Measurements from ENCODE around the gene CHAF1B. TPM values are rescaled to one million over a fixed set of nuclear protein-coding genes. Genes with fewer than 3 reads are reported as not detected.

The CHAF1B gene
- total RNA-seq (2013) = 0.15 TPM
- polyA plus RNA-seq (under 1 TPM in 1 of 3 donors, not detected in 2; 0.24 TPM), polyA minus RNA-seq (under 0.01 and 0.08 TPM in 2 replicates), total RNA-seq (1.2 to 22.8 (median 4.5) reads per million in 11 experiments)

DNA sequence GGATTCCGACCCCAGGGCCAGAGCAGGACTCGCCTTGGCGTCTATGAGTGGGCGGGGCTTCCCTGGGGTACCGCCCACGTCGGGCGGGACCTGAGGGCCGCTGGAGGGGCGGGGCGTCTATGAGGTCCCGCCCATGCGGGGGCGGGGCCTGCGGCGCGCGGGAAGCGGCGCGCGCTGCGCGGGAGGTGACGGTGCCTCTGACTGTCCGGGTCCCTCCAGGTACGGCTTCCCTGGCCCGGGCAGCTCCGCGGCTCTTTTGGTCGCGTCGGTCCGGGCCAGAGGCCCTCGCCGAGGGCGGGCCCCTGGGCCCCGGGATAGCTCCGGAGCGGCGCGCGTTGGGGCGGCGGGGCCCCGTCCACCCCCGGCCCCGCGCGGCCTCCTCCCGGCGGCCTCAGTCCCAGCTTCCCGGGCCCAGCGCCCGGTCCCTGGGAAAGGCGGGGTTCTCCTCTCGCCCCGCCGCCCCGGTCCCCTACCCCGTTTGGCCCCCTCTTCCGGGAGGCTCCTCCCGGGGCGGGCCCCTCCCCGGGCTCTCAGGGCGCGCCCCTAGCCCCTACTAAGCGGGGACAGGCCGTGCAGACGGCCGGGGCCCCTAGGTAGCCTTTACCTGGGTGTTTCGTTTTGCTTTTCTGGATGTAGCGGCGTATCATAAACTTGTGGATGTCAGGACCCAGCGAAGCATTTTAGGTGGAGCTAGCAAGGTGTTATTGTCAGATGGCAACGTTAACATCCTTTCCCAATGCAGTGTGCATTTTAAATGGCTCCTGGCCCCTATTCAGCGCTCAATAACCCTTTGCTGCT lies at the start of gene CHAF1B:
Gene CHAF1B, plus strand, starts transcription at position 160 of the 798 bp plus-strand sequence. CDS start 745 bp downstream, outside the sequence.
- WGBS (ENCODE audit: insufficient coverage) = 2% methylated on average over 73 of the region's 77 CpGs
- Histone ChIP-seq H3K27ac (ENCODE audit: low read depth in 1 of 2, low read length in 2 of 2) (no peak within 1 kb of the TSS), H3K9ac (ENCODE audit: insufficient read depth, low read length, poor library complexity, severe bottlenecking) (peak within 1 kb of the TSS; percentile 63), H3K27me3 (ENCODE audit: control insufficient read depth in 2 of 2, insufficient read depth in 2 of 2, low read length in 2 of 2) (no peaks in the 10 kb centered on the region), H3K4me2 (replicated peaks; ENCODE audit: extremely low read depth, low read length, poor library complexity, severe bottlenecking) (peak within 1 kb of the TSS; percentile 86), H3K4me3 (replicated peaks in 1 of 3; ENCODE audit: low read depth in 2 of 3, low read length in 3 of 3) (peak within 1 kb of the TSS; percentile 23 to 77 (median 57)), H3K79me2 (ENCODE audit: insufficient read depth, low read length) (no peaks in the 10 kb centered on the region), H3K36me3 (replicated peaks in 1 of 2; ENCODE audit: control insufficient read depth in 1 of 2, insufficient read depth in 2 of 2, low read length in 2 of 2) (no peaks in the 10 kb centered on the region), H4K20me1 (ENCODE audit: insufficient read depth, low read length) (no peaks in the 10 kb centered on the region), H3K9me3 (replicated peaks in 1 of 2; ENCODE audit: control insufficient read depth in 1 of 2, insufficient read depth in 1 of 2, low read length in 2 of 2) (no peaks in the 10 kb centered on the region), H2AFZ (ENCODE audit: insufficient read depth, low read depth, low read length, poor library complexity, severe bottlenecking) (peak within 1 kb of the TSS; percentile 93), H3K4me1 (ENCODE audit: control insufficient read depth in 1 of 2, insufficient read depth in 2 of 2, low read length in 2 of 2) (peaks cover 8 to 9% of the 10 kb centered on the region in 2 donors)
- Mint-ChIP-seq H3K4me3 (peak within 1 kb of the TSS; percentile 68 to 80), H3K4me1 (peaks cover 6% of the 10 kb centered on the region), H3K36me3 (peaks cover 2 to 14% of the 10 kb centered on the region in 2 donors), H3K27me3 (ENCODE audit: low read depth in 3 of 3) (peaks cover 0 to 1% (median 0%) of the 10 kb centered on the region in 3 donors), H3K9me3 (peaks cover 0 to 1% (median 0%) of the 10 kb centered on the region in 7 donors), H3K27ac (peak within 1 kb of the TSS in 1 of 7 donors; percentile 80)
- intact Hi-C loops (cut with micrococcal nuclease) = loop anchor here in 1 of 2 donors (10.0 kb wide), 1 partner anchor 1109 kb away; no protein-coding TSS in a partner anchor
- TF ChIP-seq, protein P1, sequence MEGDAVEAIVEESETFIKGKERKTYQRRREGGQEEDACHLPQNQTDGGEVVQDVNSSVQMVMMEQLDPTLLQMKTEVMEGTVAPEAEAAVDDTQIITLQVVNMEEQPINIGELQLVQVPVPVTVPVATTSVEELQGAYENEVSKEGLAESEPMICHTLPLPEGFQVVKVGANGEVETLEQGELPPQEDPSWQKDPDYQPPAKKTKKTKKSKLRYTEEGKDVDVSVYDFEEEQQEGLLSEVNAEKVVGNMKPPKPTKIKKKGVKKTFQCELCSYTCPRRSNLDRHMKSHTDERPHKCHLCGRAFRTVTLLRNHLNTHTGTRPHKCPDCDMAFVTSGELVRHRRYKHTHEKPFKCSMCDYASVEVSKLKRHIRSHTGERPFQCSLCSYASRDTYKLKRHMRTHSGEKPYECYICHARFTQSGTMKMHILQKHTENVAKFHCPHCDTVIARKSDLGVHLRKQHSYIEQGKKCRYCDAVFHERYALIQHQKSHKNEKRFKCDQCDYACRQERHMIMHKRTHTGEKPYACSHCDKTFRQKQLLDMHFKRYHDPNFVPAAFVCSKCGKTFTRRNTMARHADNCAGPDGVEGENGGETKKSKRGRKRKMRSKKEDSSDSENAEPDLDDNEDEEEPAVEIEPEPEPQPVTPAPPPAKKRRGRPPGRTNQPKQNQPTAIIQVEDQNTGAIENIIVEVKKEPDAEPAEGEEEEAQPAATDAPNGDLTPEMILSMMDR (IDR thresholded peaks at IDR 0.05) = no peak
- DNase-seq = peak; percentile 56 to 74 (median 69)

DNA sequence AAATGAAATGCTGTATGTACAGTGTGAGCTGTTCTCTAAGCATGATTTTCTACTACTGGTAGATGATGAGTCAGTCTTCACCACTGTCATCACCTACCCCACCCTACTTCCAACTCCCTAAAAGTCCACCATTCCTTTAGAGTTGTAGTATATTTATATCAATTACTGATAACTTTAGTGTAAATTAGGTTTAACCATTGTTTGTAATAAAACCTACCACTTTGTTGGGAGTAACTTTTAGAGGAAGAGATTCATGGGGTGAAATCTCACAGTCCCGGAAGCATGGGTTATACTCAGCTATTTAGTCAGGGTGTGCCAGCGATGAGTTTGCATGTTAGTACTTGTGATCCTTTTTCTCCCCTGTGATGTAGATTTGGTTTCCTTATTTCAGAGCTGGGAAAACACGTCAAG lies 48.1 kb upstream of the CHAF1B start:
- peak in 1 of 3 donors; percentile 18 for DNase-seq
- H4K20me1 ChIP-seq (ENCODE audit: insufficient read depth, low read length) = peaks cover 98% of the 10 kb centered on the region
- no CpG with 5 or more reads among the region's 3 CpGs for WGBS (ENCODE audit: insufficient coverage)
- no peak overlapping the region for H3K4me3 ChIP-seq (replicated peaks in 1 of 3; ENCODE audit: low read depth in 2 of 3, low read length in 3 of 3)
- no peak overlapping the region for H3K4me2 ChIP-seq (replicated peaks; ENCODE audit: extremely low read depth, low read length, poor library complexity, severe bottlenecking)
- H3K4me3 Mint-ChIP-seq = no peak overlapping the region
- H3K27me3 ChIP-seq (ENCODE audit: control insufficient read depth in 2 of 2, insufficient read depth in 2 of 2, low read length in 2 of 2) = no peaks in the 10 kb centered on the region
- H3K27ac ChIP-seq (ENCODE audit: low read depth in 1 of 2, low read length in 2 of 2) = peak overlapping the region in 1 of 2 donors; percentile 5
- H3K27ac Mint-ChIP-seq = peak overlapping the region in 4 of 7 donors; percentile 52 to 78 (median 70)
- intact Hi-C loops (cut with micrococcal nuclease) = no loop called here
- no peak overlapping the region for H3K9ac ChIP-seq (ENCODE audit: insufficient read depth, low read length, poor library complexity, severe bottlenecking)
- peaks cover 79 to 97% of the 10 kb centered on the region in 2 donors for H3K36me3 ChIP-seq (replicated peaks in 1 of 2; ENCODE audit: control insufficient read depth in 1 of 2, insufficient read depth in 2 of 2, low read length in 2 of 2)
- no peaks in the 10 kb centered on the region for H3K27me3 Mint-ChIP-seq (ENCODE audit: low read depth in 3 of 3)
- H3K4me1 Mint-ChIP-seq = peaks cover 1% of the 10 kb centered on the region
- TF ChIP-seq, protein P1 (IDR thresholded peaks at IDR 0.05) = no peak
- peaks cover 62% of the 10 kb centered on the region for H3K79me2 ChIP-seq (ENCODE audit: insufficient read depth, low read length)
- H3K4me1 ChIP-seq (ENCODE audit: control insufficient read depth in 1 of 2, insufficient read depth in 2 of 2, low read length in 2 of 2) = no peaks in the 10 kb centered on the region
- no peaks in the 10 kb centered on the region for H3K9me3 ChIP-seq (replicated peaks in 1 of 2; ENCODE audit: control insufficient read depth in 1 of 2, insufficient read depth in 1 of 2, low read length in 2 of 2)
- H2AFZ ChIP-seq (ENCODE audit: insufficient read depth, low read depth, low read length, poor library complexity, severe bottlenecking) = no peak overlapping the region
- H3K9me3 Mint-ChIP-seq = no peaks in the 10 kb centered on the region
- H3K36me3 Mint-ChIP-seq = peaks cover 71 to 91% of the 10 kb centered on the region in 2 donors

Measured in CD14-positive monocyte (primary cell).